NCI-H2081 treated with DMSO at 0.1 percent for 48 hours (cell line): ENCODE data around the gene C1QTNF9.
"Not testable (repeated sequence)": the region's sequence is repeated elsewhere in the genome, so short reads cannot be mapped to it uniquely, and the experiment has no call there.

Experiments
- DNase-seq: peaks from one replicate; lab custom pipeline; 2025; lab: John Stamatoyannopoulos, UW

C1QTNF9 gene, protein sequence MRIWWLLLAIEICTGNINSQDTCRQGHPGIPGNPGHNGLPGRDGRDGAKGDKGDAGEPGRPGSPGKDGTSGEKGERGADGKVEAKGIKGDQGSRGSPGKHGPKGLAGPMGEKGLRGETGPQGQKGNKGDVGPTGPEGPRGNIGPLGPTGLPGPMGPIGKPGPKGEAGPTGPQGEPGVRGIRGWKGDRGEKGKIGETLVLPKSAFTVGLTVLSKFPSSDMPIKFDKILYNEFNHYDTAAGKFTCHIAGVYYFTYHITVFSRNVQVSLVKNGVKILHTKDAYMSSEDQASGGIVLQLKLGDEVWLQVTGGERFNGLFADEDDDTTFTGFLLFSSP

DNA sequence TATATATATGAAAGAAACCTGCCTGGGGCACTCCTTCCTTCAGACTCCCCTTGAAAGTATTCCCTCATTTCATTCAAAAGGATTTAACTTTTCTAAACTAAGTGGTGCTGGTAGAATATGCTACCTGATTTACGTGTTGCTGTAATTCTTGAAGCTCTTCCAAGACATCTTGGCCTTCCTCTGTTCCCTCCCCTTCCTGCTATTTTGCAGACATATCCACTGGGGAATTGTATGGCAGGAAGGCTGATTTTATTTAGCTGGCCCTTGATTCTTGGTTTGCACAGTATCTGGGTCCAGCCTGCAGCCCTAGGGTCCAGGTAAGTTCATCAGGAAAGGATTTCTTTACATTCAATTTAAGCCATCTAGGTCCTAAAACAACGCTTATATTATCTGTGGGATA is at the start of gene C1QTNF9:
Gene C1QTNF9 (plus strand): TSS at position 281 of the 400 bp plus-strand sequence. CDS start 6,424 bp downstream, outside the sequence.
- not testable (repeated sequence) for DNase-seq

DNA sequence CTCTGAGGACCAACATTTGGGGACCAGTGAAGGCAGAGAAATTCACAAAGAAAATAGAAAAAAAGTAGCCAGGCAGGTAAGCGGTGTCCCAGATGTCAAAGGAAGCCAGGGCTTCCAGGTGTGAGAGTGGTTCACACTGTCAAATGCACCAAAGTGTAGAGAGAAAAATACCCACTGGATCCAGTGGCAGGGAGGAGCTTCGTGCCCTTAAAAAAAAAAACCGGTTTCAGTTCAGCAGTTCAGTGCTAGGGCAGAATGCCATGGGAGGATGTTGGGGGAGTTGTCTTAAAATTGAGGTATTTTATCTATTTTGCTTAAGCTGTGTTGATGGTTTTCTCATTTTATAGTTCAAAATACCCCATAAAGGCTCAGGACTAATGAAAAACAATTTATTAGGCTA is 47.8 kb upstream of the C1QTNF9 start:
- DNase-seq = no peak

DNA sequence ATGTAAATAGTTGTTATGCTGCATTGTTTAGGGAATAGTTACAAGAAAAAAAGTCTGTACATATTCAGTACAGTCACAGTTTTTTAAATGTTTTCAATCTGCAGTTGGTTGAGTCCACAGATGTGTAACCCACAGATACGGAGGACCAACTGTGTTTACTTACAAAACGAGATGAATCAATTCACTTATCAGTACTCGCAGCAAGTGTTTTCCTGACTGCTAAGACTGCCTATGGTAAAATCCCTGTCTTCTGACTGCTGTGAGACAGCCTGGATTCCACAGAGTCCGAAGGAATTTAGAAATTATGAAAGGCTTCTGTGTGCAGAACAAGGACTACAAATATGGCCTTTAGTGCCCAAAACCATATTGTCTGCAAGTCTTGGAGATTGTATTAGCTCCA is 45.7 kb upstream of the C1QTNF9 start:
- DNase-seq = no peak

GRCh38 chr13:24264976-24265375 is 44.4 kb upstream of the C1QTNF9 start:
- no peak for DNase-seq

GRCh38 chr13:24265453-24265852 is 43.9 kb upstream of the C1QTNF9 start:
- DNase-seq = no peak

DNA sequence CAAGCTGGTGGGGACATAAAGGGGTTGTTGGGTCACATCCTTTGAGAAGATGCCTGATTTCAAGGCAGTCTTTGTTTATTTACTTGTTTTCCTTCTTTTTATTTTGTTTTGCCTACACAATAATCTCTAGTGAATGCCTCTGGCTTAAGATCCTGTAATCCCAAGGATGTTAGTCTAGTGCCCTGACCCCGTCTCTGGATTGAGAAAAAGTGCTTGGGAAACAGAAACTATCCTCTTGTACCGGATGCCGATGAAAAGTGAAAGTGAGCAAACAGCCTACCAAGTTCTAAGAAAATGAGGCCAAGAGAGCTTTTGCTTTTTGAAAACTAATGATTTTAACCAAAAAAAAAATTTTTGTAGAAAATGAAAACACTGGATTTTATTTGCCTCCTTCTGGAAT is 42.1 kb upstream of the C1QTNF9 start:
- no peak for DNase-seq

GRCh38 chr13:24267801-24268200 is 41.6 kb upstream of the C1QTNF9 start:
- no peak for DNase-seq

DNA sequence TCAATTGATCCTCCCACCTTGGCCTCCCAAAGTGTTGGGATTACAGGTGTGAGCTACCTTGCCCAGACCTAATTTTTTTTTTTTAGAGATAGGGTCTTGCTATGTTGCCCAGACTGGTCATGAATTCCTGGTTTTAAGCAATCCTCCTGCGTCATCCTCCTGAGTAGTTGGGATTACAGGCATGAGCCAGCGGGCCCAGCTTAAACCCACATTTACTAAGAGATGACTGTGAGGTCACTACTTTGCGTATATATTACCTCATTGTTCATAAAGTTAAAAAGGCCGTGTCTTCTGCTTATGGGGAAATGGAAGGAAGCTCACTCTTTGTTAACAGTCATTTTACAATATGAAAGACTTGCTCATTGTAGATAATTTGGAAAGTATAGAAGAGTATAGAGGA is 39.6 kb upstream of the C1QTNF9 start:
- DNase-seq = no peak

GRCh38 chr13:24270639-24271141 is 38.7 kb upstream of the C1QTNF9 start:
- no peak for DNase-seq

DNA sequence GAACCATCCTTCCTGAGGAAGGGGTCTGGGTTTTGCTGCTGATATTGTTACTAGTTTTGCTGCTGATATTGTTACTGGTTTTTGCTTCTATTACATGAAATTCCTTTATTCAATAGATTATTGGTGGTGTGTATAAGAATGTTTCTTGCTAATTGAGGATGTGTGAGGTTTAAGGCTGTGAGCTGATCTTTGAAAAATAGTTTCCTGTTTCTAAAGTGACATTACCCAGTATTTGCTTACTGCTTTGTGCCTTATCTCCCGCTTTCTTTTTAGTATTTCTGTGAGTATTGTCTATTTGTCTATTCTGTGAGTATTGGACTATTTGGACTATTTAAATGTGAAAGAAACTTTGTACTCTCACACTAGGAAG is 38.2 kb upstream of the C1QTNF9 start:
- DNase-seq = no peak

DNA sequence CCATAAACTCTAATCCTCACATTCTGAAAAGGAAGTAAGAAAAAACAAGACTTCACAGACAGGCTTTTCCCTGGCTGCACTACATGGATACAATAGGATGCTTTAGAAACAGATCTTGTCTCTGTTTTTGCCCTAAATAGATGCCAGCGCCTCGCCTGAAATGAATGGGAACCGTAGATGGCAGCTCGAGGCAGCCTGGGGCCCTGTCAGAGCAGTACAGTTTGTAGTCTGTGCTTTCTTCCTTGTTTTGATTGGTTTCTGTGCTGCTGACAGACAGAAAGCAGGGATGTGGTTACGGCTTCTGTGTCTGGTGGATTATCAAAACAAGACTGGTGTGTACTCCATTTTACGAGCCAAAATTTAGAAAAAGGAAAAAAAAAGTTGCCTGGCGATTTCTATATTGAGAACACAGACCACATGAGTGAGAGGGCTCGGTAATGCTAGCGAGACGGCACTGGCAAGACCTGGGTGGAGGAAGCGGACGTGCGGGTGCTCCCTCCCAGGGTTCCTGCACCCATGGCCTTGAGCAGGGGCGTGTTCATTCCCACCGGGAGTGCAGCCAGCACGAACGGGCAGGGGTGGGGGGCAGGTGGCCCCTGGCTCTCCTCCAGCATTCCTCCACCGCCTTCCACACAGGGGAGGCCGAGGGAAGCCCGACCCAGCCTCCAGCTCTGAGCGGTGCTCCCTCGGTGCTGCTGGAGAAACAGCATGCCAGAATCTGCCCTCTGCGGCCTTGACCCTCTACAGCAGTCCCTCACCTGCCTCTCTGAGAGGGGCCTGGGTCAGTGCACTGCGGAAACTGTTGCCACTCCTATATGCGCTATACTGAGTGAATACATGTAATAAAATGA is 37.6 kb upstream of the C1QTNF9 start:
- DNase-seq = no peak

- no peak for DNase-seq
Measured at GRCh38 chr13:24272452-24273161, 36.8 kb upstream of the C1QTNF9 start.

- no peak for DNase-seq
Measured at GRCh38 chr13:24273926-24274325, 35.5 kb upstream of the C1QTNF9 start.

DNA sequence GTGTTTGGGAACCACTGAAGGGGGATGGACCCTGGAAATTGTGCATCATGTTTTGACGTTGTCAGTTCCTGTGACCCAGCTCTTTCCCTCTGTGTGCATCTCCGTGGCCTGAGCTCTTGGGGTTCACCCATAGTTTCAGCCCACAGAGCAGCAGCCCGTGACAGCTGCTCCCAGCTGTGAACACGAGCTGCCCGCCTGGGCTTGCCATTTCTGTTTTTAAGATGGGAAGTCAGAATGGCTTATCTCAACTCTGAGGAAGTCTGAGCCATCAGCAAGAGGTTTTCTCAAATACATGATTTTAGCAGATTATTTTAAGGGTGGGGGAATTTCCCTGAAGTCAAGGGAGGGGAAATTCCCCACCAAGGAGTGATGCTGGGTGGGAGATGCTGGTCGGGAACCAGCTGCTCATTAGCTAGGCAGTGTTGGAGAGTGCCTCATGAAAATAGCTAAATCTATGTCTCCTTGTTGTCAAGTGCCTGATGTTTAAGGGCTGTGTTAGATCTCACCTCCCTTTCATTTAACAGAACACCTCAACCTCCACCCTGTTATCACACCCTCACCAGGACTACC is 34.8 kb upstream of the C1QTNF9 start:
- no peak for DNase-seq

GRCh38 chr13:24275041-24275440 is 34.3 kb upstream of the C1QTNF9 start:
- DNase-seq = no peak

DNA sequence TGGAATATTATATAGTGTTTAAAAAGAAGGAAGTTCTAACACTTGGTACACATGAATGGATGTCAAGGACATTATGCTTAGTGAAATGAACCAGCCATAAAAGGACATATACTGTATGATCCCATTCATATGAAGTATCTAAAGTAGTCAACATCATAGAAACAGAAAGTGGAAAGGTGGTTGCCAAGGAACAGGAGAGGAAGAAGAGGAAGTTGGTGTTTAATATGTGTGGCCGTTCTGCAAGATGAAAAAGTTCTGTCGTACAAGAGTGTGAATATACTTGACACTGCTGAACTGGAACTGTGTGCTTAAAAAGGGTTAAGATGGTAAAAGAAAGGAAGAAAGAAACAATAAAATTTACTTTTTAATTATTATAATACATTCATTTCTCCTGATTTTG is 33.1 kb upstream of the C1QTNF9 start:
- DNase-seq = no peak

DNA sequence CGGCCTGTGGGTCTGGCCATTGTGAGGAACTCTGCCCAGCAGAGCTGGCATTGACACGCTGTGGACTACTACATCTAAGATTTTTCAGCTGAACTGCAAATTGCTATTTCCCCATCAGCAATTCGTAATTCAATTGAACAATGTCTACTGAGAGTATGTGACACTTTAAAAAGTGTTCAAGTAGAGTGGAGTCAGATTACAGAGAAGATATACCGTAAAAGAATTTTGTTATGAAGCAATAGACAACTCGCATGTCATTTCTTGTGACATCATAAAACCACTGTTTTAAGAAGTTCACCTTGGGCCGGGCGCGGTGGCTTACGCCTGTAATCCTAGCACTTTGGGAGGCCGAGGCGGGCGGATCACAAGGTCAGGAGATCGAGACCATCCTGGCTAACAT is 32.5 kb upstream of the C1QTNF9 start:
- DNase-seq = no peak

DNA sequence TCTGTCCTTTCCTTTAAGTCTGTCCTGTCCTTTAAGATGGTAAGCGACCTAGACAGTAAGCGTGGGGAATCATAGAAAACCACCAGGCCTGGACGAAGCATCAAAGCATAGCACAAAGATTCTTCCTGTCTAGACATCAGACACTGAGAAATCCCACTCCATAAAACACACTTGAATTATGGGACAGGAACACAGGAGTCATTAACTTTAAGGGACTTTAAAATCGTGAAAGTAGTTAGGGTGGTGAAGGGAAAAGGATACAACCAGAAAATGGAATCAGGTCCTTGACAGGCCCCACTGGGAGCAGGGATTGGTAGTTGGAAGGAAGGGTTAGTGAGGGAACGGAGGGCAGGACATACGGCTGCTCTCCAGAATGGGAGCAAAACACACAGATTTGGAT is 31.6 kb upstream of the C1QTNF9 start:
- no peak for DNase-seq

DNA sequence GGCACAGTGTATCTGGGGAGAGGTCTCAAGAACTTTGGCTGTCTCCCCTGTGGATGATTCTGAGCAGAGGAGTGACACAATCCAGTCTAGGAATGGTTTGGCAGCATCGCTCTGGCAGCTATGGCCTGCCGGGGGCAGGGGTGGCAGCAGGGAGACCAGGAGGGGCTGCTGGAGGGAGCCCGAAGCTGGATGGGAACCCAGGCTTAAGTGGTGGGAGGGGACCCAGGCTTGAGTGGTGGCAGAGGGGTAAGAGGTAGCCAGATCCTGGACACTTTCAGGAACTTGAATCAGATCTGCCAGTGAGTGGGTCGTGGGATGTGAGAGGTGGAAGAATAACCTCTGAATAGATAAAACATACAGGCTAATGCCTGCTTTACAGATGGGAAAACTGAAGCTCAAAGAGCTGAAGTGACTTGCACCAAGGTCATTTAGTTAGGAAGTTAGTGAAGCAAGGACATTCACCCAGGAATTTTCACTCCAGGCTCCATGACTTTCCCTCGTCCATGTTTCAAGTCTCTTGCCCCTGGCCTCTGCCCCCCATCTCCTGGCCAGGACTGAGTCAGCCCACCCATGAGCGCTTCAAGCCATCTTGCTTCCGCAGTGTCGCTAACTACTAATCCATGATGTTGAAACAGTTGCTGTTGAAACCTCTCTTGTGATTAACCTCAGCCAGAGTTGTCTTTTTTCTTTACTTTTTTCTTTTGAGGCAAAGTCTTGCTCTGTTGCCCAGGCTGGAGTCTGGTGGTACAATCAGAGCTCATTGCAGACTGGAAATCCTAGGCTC is 29.9 kb upstream of the C1QTNF9 start:
- DNase-seq = no peak

- DNase-seq = no peak
Measured at GRCh38 chr13:24280720-24281119, 28.7 kb upstream of the C1QTNF9 start.
